NCI-H526 (cell line): Measurements from ENCODE around the gene SGTA.
"Not testable (repeated sequence)": the region's sequence is repeated elsewhere in the genome, so short reads cannot be mapped to it uniquely, and the experiment has no call there.

Experiments
- DNase-seq, 2 experiments: peaks; one replicate each; lab custom pipeline; 2025; lab: John Stamatoyannopoulos, UW

Gene SGTA, protein sequence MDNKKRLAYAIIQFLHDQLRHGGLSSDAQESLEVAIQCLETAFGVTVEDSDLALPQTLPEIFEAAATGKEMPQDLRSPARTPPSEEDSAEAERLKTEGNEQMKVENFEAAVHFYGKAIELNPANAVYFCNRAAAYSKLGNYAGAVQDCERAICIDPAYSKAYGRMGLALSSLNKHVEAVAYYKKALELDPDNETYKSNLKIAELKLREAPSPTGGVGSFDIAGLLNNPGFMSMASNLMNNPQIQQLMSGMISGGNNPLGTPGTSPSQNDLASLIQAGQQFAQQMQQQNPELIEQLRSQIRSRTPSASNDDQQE

DNA sequence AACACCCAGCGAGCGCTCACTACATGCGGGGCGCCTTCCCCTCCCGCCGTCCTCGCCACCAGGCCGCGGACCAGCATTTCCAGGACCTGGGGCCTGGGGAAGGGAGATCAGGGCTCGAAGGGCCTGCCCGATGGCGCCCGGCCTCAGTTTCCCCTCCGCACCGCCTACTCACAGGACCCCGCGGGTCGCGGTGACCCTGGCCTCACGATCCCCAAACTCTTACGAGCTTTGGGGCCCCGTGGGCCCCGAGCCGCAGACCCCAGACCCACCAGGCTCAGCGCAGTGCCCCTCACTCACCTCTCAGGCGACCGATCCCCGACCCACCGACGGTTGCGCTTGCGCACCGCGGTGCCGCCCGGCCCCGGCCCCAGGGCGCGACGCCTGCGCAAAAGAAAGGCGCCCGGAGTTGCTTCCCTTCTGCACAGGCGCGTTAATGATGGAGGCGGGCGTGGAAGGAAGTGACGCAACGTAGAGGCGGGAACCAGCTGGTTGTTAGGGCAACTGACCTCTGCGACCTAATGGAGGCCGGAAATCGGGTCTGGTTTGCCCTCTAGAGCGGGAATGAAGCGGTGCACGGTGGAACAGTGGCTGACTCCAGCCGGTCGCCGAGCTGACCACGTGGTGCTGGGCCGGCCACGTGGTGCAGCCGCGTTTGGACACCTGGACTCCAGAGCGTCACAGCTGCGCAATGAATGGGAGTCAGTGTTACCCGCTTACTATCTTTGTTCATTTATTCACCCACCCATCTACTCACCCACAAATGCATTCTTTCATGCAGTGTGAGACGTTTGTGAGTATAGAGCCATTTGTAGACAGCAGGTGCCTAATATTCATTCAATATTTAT lies at the start of gene SGTA:
SGTA (minus strand) TSS at position 338 of the 845 bp plus-strand sequence. CDS start 14,205 bp downstream, outside the sequence.
- peak; percentile 91 to 96 for DNase-seq

DNA sequence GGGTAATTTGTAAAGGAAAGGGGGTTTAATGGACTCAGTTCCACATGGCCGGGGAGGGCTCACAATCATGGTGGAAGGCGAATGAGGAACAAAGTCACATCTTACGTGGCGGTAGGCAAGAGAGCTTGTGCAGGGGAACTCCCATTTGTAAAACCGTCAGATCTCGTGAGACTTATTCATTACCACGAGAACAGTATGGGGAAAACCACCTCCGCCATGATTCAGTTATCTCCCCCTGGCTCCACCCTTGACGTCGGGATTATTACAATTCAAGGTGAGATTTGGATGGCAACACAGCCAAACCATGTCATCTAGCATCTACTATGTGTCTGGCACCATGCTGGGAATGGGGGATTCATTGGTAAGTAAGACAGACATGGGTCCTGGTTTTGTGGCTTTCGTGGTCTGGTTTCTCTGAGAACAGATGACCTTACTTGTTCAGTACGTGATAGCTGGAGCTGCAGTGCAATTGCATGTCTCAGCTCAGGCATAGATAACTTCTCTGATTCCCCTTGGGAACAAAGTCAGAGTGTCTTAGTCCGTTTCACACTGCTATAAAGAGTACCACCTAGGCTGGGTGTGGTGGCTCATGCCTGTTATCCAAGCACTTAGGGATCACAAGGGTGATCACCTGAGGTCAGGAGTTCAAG lies 44.9 kb upstream of the SGTA start:
- no peak for DNase-seq

DNA sequence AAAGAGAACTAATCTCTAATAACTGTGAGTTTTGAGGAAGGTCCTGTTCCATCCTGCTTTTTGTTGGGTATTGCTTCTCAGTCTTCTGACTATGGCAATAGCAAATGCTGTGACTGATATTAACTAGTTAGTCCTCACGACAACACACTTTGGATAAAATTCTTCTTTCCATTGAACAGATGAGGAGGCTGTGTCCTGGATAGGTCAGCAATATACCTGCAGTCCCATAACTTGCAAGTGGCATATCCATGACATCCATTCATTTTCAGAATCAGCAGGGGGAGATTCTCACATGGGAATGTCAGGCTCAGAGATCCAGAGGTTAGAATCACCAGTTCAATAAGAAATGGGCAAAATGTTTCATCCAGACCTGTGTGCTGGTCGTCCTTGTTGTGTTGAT lies 43.9 kb upstream of the SGTA start:
- no peak for DNase-seq

DNA sequence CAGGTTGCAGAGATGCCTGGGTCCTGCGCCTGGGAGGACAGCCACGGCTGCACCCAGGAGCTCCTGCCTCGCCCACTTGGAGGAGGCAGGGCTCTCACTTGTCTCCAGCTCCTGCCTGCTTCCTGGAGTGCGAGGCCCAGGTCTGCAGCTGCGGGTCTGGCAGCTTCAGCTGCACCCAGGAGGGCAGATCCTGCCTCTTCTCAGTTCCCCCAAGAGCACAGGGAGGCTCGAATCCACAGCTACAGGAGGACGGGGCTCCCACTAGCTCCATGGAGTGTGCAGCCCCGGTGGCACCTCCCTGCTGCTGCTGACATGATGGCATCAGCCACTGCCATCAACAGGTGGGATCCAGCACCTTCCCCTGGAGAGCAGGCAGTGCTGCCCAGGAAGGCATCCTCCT lies 41.1 kb upstream of the SGTA start:
- no peak for DNase-seq

DNA sequence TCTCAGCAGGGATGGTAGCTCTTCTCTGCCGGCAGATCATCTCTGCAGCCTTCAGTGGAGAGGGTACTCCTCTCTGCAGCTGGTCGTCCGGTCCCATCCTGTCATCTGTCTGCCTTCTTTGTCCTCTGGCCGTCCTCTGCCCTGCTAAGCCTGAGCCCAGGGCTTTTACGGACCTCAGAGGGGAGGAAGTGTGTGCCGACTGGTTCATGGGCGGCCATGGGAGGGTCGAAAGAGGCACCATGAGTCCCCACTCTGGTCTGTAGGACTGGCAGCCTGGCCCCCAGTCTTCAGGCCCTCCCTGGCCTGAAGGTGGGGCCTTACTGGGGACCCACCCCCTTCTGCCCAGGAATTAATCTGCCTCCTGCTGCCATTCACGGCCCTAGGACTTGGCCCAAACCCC lies 40.6 kb upstream of the SGTA start:
- no peak for DNase-seq

DNA sequence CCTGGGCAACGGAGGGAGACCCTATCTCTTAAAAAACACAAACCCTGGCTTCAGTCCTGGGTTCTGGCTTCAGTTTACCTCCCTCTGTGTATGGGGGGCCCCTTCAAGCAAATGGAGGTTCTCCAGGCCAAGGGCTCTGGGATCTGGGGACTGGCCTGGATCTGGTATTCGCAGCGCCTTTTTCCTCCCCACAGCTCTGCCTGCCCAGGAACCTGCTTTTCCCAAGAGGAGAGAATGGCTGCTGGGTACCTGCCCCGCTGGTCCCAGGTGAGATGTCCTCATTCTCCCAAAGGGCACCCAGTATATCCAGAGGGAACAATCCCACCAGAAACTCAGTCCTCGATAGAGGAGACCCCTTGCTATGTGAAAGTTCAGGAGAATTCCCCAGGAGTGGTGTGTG lies 39.8 kb upstream of the SGTA start:
- DNase-seq: no peak

DNA sequence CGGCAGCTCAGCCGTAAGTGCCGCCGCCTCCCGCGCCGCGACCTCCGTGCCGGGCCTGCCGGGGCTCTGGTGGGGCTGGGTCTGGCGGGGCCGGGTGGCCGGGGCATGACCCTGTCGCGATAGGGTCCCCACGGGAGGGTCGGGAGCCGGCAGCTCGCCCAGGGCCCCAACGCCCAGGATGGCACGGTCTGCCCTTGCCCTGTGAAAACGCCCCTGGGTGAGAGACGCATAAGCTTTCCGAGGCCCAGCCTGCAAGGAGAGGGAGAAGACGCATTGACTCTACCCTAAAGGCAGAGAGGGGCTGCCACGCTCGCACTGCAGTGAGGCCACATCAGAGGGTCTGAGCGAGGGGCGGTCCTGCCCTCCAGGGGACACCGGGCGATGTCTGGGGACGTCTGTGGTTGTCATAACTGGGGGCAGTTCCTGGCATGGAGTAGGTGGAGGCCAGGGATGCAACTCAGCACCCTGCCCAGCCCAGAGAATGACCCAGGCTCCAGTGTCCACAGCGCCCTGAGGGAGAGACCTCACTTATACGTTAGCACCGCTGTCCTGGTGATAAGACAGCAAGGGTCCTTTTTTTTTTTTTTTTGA lies 37.1 kb upstream of the SGTA start:
- peak in 1 of 2 experiments; percentile 39 for DNase-seq

DNA sequence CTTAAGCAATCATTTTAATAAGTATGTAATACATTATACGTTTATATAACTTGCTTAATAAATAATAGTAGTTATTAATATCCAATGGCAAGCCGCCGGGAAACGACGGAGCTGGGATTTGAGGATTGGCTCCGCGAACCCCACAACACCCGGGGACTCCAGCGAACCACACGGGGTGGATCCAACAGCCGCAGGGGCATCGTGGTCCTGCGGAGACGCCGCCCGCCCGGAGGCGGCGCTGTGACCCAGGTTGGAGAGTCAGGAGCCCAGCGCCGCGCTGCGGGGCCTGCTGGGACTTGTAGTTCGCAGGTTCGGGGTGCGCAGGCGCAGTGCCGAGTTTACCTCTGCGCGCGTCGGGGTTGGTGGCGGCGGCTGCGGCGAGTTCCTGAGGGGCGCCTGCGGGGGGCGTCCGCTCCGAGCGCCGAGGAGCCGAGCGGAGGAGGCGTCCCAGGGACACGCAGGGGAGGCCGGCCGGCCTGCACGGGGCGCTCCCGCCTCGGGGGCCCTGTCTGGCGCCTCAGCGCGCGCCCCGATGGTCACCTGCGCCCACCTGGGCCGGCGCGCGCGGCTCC lies 36.6 kb upstream of the SGTA start, which contains the start of gene ZNF554:
ZNF554 (plus strand) TSS at position 329 of the 572 bp plus-strand sequence; CDS start at position 533, 204 bp downstream.
- peak; percentile 71 to 94 for DNase-seq

DNA sequence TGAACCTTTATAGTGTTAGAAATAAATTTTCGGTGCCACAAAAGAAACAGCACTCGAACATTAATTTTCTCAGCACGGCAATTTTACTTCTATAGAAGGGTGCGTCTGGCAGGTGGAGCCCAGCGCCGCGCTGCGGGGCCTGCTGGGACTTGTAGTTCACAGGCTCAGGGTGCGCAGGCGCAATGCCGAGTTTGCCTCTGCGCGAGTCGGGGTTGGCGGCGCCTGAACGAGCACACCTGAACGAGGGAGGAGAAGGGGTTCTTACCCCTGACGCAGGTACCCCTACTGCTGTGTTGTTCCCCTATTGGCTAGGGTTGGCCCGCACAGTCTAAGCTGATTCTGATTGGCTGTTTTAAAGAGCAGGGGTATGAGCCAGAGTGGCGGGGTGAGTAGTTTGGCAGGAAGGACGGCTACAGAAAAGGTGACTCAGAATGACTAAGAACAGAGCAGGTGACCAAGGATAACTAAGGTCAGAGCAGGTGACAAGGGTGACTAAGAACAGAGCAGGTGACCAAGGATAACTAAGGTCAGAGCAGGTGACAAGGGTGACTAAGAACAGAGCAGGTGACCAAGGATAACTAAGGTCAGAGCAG lies 34.3 kb upstream of the SGTA start:
- not testable (repeated sequence) for DNase-seq

DNA sequence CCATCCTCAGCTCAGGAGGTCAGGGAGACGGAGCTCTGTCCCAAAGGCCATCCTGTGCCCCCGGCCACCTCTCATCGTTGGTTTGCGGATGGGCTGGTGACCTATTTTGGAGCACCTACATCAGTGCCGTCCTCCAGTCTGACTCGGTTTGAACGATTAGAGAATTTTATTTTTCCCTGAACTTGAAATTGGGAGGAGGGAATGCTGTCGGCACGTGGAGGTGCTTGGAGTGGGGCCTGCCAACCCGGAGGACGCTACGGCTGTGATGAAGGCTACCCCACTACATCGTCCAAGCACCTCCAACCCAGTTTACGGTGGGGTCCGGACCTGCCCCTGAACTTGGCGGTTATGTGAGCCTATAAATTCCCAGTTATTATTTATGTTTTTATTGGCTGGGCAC lies 33.6 kb upstream of the SGTA start:
- no peak for DNase-seq

DNA sequence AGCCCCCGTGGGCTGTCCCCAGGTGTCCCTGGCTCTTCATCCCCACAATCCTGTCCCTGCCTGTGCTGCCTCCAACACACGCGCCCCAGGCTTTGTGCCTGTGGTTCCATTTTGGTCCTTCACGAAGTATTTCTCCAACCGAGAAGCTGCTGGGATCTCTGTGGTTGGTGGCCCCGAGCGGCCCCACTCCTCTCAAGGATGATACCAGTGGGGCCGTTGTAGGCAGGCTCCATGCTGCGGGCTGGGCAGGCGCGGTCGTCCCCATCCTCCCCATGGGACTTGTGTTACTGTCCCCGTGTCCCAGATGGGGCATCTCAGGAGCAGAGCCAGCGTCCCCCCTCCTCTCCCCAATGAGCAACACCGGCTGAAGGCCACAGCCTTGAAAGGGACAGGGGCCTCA lies 32.9 kb upstream of the SGTA start:
- no peak for DNase-seq

DNA sequence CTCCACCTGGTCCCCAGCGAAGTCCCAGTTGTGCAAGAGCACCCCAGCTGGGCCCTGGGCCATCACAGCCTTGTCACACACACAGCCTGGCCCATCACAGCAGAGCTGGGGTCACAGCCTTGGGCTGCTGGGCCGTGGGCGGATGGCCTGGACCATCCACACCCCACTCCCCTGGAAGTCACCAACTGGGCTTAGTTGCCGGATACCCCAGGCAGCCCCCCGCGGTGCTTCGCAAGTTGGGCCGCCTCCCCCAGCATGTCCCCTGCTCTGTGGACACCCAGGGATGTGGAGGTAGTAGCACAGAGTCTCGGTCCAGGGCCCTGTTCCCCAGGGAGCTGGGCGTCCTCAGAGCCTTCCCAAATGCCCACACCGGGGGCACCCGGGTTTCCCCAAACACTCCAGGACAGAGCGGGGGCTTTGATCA lies 32.1 kb upstream of the SGTA start:
- no peak for DNase-seq

DNA sequence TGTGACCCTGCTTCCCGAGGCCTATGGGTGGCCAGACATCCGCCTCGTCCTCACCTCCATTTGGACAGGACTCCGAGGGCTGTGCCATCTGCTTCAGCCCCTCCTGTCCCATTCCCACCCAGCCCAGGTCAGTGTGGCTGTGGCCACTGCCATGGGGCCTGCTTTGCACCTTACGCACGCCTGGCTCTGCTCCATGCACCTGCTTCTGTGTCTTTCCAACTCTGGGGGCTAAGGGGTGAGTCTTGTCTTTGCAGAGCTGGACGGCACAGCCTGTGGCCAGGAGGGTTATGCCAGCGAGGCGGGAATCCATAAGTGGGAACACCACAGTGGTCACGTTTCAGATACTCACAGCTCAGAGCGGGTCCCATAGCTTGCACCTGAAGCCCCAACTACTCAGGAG lies 31.4 kb upstream of the SGTA start:
- DNase-seq: no peak

DNA sequence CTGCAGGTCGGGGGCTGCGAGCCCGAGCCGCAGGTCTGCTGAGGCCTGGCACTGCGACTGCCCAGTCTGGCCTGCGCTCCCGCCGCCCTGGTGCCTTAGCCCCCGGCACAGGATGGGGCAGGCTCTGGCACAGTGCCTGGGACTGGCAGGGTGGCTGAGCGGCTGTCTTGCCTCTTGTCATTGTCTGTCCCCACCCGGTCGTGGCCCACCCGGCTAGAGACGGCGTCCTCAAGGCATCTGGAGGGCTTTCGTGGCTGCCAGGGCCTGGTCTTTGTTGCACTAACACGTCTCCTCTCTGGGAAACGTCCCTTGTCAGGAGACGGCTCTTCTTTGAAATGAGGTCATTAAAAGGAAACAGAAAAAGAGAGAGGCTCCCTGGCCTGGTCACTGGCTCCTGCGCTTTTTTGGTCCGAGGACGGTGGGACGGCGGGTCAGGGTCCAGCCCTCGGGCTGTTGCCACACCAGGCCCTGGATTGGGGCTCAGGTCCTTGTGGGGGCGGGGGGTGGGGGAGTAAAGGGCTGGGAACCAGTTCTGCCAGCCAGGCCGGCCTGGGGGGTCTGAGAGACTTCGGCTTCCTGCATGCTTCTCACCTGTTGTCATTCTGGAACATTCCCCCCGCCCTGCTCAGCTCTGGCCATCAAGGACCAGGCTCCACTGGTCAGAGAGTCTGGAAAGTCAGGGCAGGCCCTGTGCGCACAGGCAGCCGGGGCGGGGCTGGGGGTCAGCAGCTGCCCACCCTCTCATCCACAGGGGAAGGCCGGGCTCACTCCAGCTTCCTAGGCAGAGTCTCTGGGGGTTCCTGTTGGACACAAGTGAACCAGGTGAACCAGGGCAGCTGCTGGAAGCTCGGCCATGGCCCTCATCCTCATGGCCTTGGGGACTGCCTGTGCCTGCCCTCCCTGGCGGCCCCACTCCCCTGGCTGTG lies 30.4 kb upstream of the SGTA start:
- no peak for DNase-seq

DNA sequence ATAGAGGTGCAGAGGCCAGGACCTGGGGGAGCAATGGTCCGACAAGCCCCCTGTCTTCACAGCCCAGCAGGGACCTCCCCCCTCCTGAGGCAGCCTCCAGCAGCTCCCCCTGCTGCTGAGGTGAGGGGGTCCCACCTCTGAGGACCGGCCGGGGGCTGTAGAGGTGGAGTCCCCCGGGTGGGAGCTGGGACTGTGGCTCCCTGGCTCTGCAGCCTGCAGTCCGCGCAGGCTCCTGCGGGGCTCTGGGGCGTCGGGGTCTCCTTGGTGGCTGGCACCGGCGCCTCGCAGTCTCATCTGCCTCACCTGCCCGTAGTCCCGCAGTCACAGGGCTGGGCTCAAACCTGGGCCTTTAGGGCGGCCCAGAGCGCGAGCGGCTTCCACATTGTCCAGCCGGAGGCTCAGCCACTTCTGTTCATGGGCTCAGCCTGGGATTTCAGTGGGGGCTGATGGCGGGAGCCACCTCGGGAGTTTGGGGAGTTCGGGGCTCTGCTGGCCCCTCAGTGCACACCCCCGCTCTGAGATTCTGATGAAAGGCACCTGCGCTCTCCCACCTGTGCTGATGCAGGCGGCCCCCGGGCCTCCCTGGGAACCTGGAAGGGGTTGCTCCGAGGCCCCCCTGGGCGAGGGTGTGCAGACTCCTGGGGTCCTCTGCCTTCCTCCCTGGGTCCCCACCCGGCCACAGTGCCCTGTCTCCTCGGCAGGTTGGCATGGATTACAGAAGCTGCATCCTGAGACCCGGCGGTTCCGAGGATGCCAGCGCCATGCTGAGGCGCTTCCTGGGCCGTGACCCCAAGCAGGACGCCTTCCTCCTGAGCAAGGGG lies 29.6 kb upstream of the SGTA start:
- no peak for DNase-seq

DNA sequence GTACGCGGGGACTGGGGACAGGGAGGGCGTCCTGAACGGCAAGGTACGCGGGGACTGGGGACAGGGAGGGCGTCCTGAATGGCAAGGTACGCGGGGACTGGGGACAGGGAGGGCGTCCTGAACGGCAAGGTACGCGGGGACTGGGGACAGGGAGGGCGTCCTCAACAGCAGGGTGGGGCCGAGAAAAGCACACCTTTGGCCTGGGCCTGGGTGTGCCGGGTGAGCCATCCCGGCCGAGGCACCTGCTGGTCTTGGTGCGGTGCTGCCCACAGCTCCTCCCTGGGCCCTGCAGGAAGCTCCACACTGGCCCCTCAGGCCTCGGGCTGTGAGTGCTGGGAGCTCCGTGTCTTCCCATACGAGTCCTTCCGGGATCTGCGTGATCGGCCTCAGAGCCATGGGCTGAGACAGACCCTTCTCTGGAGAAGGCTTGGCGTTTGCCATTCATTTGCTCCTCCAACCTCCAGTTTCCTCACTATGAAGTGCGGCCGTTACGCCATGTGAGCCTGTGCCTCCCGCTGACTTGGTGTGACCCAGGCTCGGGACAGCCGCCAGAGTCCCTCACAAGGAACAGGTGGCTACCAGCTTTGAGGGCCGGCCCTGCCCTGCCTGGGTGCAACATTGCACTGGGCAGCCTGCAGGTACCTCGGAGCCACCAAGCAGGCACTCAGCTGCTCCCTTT lies 28.8 kb upstream of the SGTA start:
- DNase-seq: no peak

DNA sequence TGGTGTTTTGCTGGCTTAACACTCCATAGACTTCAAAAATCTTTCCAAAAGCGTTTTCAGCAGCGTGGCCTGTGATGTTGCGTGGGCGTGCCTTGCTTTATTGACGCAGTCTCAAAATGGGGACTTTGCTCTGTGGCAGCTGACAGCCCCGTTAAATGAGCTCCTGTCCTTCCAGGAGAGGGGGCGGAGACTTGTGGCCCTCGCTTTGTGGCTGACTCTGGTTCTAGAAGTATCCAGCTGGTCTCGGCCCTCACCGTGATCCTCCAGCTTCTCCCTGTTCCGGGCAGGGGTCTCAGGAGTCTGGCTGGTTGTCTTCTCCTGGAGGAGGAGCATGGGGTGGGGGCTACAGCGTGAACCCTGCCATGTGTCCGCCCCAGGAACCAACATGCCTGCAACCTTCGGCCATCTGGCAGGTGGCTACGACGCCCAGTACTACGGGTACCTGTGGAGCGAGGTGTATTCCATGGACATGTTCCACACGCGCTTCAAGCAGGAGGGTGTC lies 28.2 kb upstream of the SGTA start:
- no peak for DNase-seq
